Stimulated activated CD8-positive, alpha-beta memory T cell treated with anti-CD3 and anti-CD28 coated beads, Interleukin-4, amount 100 ng/mL, for 48 hours (primary cell): ENCODE measurements around the gene ASCL5.

ENCODE experiments used
- DNase-seq: peaks from one replicate; pipeline ENCODE4 v3.0.0-alpha.2; 2020

ASCL5 gene

GRCh38 chr1:201083741-201084140, 43.2 kb downstream of the ASCL5 start:
- DNase-seq, result no peak

- no peak for DNase-seq
These were observed 46.8 kb downstream of the ASCL5 start for GRCh38 chr1:201080135-201080534.

GRCh38 chr1:201077736-201078135, 49.2 kb downstream of the ASCL5 start:
- no peak for DNase-seq

- DNase-seq, result no peak
These were observed 49.9 kb downstream of the ASCL5 start for GRCh38 chr1:201077116-201077515.

- DNase-seq, result no peak
These were observed 50.9 kb downstream of the ASCL5 start for GRCh38 chr1:201076092-201076491.

- DNase-seq, result no peak
These were observed 53.0 kb downstream of the ASCL5 start for GRCh38 chr1:201074018-201074417.

- no peak for DNase-seq
These were observed 54.1 kb downstream of the ASCL5 start for GRCh38 chr1:201072922-201073321.

- DNase-seq, result no peak
These were observed 54.8 kb downstream of the ASCL5 start for GRCh38 chr1:201072149-201072548.

GRCh38 chr1:201069636-201070035, 57.3 kb downstream of the ASCL5 start:
- no peak for DNase-seq

- no peak for DNase-seq
These were observed 58.0 kb downstream of the ASCL5 start for GRCh38 chr1:201068976-201069375.

GRCh38 chr1:201066986-201067385, 60.0 kb downstream of the ASCL5 start:
- DNase-seq, result no peak

GRCh38 chr1:201065686-201066085, 61.3 kb downstream of the ASCL5 start:
- DNase-seq, result no peak

- DNase-seq, result no peak
These were observed 62.2 kb downstream of the ASCL5 start for GRCh38 chr1:201064806-201065205.
